HG02571 (cell line): ENCODE measurements around the gene TACC2.

Experiments
- ATAC-seq: cut with Tn5 transposase; IDR thresholded peaks from one replicate; pipeline ENCODE4 v1.9.1; 2021; ENCODE audit warnings: mild to moderate bottlenecking, moderate library complexity; ENCODE audit not compliant: unreplicated experiment

TACC2 gene

DNA sequence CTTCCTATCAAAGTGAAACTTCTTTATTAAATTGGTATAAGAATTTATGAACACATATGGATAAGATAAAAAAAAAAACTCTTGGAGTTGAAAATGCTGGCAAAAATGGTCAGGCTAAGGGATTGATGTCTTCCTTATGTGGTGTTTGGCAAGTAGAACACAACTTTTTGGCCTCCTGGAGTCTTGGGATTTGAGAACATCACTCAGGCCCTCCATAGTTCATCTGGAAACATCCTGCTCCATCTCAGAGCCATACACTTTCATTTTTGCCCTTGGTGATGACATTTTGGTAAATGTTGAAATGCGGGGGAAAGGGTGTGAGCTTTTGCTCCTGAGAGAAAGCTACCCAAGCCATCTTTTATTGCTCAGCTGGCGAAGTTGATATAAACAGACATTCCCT is 254.6 kb downstream of the TACC2 start:
- ATAC-seq = no peak

DNA sequence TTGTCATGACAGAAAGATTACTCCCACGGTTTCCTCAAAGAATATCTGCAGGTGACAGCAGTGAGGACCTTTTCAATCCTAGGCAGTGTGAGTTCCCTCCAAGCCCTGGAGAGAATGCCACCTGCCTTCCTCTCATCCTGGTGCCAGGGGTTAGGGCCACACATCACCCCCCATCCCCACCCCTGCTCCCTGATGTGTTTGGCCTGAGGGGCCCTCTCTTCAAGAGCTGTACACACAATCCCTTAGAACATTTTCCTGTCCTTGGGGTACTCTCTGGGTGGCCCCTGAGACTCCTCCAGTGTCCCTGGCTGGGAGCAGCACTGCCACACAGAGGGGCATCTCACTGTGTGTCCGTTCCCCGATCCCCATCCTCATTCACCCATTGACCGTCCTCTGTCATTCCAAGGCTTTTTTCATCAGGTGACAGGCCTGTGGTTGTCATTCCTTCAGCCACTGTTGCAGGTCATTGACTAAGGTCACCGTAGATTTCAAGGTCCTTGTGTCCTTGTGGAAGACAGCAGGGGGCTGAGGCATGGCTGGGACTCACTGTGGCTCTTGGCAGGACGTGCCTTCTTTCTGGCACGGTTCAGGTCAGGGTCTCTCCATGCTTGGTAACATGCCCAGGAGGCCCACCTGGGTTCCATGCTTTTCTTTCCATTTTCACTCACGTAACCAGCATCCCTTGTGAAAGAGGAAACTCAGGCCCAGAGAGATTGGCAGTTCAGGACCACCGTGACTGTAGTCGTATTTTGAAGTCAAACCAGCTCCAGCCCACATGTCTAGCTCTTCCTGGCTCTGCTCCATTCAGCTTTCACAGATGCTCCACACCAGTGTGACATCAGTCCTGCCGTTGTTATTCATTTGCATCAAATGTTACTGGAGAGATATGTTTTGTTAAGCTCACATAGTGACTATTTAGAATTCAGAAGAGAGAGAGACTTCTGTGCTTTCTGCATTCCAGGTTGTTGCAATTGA is 255.3 kb downstream of the TACC2 start:
- ATAC-seq = no peak

DNA sequence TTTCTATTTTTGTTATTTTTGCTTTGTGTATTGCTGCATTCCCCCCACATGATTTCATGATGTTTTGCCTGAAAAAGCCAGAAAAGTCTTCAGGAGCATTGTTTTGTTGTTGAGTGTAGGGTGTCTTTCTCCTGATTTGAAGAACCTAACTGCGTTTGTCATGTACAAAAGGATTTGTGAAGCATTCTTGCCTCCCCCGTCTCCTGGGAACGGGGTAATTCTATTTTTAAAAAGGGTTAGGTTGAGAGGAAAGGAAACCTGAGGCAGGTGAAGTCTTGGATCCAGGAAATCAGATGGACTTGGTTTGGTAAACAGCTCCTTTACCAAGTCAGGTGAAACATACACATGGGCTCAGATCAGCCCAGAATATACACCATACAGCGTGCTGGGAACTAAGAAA is 256.2 kb downstream of the TACC2 start:
- no peak for ATAC-seq

DNA sequence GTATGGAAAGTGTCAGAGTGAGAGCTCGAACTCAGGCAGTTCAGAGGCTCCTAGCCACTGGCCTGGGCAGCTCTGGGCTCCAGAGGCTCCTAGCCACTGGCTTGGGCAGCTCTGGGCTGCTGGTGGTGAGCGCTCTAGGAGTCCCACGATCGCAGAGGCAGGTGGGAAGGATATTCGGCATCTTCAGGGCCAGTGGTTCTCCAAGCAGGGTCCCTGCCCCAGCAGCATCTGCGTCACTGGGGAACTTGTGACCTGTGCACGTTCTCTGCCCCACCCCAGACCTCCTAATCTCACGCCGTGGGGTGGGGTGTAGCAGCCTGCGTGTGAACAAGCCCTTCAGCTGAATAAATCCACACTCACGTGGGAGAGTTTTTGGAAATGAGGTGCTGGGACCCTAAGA is 256.9 kb downstream of the TACC2 start:
- ATAC-seq = no peak

DNA sequence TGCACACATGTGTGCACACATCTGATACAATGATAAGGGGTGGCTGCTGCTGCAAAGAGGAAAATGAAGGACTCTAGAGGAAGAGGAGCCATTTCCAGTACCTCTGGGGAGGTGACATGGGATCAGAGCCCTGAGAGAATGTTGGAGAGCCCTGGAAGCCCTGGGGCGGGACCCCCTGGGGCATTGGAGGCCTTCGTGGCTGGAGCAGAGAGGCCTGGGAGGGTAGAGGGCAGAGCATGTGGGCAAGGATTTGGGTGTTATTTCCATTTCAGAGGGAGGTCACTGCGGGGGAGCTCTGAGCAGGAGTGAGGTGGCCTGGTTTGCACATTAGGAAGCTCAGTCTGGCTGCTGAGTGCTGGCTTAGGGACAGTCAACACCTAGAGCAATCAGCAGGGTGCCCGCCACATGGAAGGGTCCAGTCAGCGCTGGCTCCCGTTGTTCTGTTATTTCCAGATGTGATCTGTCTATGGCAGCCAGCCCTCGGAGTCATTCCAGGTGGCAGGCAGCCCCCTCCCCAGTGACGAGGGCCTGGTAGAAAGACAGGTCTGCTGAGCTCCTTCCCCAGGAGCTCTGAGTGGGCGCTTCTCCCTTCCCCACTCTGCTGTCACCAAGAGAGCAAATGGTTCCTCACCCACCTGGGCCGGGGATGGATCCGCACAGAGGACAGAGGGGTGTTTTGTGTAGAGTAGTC is 258.0 kb downstream of the TACC2 start:
- no peak for ATAC-seq

DNA sequence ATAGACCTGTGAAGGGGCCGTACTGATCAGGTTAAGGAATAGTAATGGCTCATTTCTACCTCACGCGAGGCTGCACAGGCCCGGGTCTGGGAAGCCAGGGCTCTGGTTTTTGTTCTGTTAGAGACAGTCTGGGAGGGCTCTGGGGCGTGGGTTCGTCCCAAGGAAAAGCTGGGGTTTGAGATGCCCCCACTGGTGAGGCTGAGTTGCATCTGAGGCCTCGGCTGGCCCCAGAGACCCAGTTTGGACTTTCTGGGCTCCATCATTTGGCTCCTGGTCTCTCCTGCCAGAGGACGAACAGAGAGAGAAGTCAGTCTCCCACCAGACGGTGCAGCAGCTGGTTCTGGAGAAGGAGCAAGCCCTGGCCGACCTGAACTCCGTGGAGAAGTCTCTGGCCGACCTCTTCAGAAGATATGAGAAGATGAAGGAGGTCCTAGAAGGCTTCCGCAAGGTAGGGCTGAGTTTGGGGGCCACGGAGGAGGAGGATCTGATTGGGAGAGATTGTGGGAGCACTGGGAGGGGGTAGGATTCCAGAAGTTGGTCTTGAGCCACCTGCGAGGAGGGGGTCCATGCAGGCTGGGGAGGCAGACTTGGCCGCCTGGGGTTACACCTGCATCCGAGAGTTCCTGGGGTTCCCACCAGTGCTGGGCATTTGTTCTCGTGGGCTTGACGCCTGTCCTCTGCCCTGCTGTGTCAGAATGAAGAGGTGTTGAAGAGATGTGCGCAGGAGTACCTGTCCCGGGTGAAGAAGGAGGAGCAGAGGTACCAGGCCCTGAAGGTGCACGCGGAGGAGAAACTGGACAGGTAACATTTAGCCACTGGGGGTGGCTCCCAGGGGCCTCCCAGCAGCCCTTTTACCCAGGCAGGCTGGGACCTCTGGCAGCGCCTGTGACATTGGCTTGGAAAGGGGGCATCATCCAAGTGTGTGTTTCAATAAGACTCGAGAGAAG is 259.7 kb downstream of the TACC2 start:
- ATAC-seq = no peak

DNA sequence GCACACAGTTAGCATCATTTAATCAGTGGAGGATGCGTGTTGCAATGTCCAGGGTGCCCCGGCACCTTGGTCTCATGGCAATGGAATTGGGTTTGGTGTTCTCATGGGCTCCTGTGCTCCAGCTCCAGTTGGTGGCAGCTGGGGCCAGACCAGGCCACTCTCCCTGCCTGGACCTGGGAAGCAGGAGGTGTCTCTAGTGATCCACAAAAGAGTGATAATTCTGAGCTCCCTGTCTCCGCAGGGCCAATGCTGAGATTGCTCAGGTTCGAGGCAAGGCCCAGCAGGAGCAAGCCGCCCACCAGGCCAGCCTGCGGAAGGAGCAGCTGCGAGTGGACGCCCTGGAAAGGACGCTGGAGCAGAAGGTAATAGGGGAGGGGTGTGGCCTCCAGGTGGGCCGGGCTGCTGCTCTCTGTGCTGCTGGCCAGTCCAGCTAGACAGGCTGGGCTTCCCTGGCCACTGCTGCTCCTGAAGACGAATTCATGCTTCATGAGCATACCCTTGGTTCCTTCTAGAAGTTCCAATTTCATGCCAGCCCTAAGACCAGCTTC is 260.4 kb downstream of the TACC2 start:
- ATAC-seq = no peak

DNA sequence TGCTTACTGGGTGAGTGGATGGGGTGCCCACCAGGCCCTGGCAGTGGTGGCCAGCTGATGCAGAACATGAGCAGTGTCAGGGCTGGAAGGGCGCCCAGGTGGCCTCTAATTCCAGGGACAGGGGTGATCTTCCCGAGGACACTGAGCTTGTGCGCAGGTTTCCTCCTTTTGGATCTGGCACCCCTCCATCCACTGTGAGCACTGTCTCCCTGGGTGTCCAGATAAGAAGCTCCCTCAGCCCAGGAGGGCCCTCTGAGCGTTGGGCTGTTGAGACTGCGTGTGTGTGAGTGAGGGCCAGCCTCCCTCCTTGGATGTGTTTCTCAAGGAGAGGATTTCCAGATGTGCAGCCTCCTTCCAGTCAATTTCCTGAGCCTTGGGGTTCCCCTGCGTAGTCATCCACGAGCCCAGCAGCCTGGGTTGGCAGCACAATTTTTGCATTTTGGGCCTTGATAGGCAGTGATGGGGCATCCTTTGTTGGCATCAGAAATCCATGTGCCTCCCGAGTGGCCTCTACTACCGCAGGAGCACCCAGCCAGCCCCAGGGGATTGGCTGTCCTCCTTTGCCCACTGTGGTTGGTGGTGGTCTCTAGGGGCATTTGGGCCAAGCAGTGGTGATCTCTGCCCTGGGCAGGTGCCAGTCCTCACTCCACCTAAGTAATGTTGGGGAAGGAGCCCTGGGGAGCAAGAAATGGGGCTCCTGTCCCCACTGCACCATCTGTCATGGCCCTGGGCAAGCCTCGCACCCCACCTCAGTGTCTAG is 261.2 kb downstream of the TACC2 start:
- ATAC-seq = no peak

DNA sequence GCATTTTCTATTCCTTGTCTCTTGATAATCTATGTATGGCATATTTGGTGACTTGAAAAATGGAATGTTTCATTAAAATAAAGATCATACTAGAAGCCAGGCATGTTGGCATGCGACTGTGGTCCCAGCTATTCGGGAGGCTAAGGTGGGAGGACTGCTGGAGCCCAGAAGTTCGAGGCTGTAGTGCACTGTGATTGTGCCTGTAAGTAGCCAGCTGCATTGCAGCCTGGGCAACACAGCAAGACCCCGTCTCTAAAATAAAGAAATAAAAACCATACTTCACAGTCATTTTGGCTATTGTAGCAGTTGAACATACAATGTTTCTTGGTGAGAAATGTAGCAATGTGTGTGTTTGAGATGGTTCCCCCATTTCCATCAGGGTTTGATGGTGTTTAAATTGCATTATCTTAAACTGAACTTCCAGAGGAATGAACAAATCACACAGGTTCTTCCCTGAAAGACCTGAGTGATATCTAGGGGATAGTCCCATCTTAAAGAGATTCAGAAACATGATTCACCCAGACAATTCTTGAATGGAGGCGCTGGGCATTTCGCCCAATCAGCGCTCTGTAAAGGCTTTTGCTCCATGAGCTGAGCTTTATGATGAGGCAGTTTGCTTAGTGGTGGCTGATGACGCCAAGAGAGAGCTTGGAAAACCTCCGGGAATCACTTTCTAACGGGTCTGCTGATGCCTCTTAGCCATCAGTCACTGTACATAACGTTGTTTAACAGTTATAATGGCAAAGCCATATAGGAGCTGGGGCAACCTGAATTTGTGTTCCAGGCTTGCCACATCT is 262.7 kb downstream of the TACC2 start:
- no peak for ATAC-seq

DNA sequence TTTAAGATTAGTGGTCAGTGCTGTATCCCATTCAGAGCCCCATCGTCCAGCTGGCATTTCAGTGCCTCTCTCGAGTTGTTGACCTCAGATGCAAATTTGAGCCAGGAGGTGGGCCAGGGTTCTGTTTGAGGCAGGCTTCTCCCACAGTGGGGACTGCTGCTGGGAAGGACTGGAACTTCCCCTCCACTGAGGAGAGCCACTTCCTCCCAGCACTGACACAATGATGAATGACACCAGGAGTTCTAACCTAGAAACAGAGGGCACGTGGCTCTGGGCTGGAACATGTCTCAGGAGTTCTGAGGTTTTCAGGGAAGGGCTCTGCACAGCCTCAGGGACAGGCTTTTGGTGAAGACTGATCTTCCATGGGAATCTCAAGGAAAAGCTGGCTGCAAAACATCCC is 263.8 kb downstream of the TACC2 start:
- ATAC-seq = no peak

DNA sequence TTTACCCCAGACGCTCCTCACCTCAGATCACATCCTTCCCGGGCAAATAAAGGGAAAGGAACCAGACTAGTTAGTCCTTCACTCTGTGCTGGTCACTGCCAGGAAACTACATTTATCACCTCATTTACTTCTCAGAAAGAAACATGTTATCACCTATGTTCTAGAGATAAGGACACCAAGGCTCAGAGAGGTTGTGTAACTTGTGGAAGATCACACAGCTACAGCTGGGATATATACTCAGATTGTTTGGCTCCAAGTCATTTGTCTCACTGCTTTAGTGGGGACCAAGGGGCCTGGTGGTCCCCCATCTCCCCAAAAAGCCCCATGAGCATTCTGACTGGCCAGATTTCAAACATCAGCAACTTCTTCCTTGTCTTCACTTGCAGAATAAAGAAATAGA is 264.6 kb downstream of the TACC2 start:
- no peak for ATAC-seq

DNA sequence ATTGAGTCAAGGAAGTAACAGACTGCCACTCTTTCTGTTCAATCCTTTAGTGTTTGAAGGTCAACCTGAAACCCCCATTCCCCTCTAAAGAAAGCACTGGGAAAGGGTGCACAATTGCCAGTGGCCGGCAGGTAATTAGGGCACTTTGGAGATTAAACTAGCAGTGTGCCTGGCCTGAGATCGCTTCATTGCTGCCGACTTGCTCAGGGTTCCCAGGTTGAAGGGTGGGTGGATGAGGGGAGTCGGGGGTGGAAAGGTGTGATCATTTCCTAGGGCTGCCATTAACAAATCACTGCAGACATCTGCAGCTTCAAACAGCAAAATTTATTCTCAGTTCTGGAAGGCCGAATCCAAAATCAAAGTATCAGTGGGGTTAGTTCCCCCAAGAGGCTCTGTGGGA is 265.9 kb downstream of the TACC2 start:
- no peak for ATAC-seq

DNA sequence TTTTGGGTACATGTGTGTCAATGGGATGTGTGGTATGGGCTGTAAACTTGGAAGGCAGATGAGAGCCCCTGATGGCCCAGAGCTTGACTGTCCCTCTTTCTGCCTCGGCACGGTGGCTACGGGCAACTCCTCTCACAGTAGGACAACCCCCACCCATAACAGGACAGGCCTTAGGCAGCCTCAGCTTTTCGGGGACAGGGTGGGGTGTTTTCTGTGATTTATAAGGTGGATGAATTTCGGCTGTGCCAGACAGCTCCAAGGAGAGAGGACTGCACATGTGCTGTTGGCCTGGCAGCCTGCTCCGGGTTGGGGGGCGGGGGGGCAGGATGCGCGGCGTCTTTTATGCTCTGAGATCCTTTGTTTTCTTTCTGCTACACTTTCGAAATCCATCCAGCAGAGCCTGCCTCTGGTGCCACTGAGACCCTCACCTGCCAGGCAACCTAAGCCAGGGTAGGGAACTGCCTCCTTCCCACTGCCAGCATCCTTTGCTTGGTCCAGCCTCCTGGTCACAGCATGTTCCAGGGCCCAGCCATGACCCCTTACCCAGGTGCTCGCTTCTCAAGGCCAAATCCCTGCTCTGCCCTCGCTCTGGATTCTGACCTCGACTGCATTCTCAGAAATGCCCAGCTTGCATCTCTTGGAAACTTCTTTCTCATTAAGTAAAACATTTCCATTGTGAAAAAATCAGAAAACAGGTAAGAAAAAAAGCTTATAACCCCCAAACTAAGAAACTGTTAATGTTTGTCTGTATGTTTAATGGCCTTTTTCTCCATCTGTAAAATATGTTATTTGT is 266.7 kb downstream of the TACC2 start:
- no peak for ATAC-seq

DNA sequence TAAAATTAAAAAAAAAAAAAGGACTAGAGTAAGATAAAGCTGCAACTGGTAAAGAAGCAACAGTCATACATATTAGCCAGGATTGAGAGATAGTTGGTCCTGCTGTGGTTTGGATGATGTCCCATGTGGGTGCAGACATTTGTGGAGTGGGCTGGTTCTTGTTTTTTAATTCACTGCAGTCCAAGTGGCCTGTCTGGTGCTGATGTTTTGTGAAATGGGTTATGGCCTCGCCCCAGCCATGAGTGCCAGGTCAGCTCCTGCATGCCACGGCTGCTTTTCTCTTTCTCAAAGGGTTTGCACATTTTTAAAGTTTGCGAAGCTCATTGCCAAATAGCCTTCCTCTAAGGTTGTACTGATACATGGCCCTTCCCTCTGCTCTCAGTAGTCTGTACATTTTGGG is 268.1 kb downstream of the TACC2 start:
- ATAC-seq = no peak

DNA sequence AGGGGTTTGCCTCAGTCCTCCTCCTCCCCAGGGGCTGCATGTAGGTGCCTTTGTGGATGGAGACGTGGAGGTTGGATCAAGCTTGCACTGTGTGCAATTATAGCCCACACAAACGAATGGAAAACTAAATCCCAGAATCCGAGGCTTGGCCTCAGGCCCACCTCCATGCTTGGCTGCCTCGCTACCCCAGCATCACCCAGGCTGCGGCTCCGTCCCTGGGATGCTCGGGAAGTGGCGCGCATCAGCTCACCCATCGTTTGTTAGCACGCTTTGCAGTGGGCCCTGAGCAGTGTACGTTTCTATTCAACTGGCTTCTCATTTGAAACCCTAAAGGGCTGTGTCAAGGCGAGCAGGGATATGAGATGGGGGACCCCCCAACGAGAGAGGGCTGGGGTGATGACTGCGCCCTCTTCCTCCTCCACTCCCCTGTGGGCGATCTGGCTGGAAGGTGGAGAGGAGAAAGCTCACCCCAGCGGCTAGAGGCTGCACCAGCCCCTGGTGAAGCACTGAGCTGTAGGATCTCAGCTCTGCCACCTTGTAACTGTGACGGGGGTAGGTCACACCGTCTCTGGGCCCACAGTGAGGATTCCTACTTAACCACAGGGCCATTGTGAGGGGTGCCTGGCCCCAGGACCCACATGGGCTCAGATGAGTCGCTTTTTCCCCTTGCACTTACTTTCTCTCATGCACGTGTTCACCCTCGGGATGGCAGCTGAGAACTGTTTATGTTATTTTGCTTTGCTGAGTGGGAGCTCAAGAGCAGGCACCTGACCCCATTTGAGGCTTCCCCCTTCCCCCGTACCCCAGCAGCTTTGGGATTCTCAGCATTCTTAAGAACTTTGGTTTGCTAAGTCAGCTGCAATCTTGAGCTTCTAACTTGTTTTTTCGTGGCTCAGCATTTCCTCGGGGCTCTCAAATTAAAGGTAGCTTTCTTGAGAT is 269.4 kb downstream of the TACC2 start:
- ATAC-seq = no peak

DNA sequence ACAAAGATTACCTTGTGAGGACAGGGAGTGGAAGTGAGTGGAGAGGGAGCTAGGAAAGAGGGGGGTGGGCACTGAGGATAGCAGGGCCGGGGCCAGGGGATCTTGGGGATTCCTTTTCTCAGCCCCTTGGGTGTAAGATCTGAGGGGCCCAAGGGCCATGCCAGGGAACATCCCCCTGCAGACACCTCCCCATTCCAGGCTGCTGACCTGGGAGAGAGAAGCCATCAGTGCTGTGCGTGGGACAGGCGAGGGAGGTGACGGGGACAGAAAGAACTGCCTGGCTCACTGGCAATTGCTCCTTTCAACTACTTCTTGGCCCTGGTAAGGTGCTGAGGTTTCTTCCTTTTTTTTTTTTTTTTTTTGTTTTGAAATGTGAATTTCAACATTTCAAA is 270.1 kb downstream of the TACC2 start:
- ATAC-seq = no peak

DNA sequence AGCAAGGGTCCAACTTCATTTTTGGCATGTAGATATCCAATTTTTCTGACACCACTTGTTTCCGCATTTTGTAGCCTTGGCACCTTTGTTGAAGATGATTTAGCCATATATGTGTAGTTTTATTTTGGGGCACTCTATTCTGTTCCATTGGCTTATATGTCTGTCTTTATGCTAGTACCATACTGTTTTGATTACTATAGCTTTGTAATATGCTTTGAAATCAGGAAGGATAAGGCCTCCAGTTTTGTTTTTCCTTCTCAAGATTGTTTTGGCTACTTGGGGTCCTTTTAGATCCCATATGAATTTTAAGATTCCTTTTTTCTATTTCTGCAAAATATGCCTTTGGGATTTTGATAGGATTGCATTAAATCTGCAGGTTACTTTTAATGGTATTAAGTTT is 272.6 kb downstream of the TACC2 start:
- no peak for ATAC-seq
